NCI-H187 (cell line): ENCODE results near the gene NFATC4.
"Not testable (repeated sequence)": the region's sequence is repeated elsewhere in the genome, so short reads cannot be mapped to it uniquely, and the experiment has no call there.

ENCODE experiments used
- DNase-seq, 2 experiments: peaks; one replicate each; lab custom pipeline; 2025; lab: John Stamatoyannopoulos, UW

NFATC4 gene

DNA sequence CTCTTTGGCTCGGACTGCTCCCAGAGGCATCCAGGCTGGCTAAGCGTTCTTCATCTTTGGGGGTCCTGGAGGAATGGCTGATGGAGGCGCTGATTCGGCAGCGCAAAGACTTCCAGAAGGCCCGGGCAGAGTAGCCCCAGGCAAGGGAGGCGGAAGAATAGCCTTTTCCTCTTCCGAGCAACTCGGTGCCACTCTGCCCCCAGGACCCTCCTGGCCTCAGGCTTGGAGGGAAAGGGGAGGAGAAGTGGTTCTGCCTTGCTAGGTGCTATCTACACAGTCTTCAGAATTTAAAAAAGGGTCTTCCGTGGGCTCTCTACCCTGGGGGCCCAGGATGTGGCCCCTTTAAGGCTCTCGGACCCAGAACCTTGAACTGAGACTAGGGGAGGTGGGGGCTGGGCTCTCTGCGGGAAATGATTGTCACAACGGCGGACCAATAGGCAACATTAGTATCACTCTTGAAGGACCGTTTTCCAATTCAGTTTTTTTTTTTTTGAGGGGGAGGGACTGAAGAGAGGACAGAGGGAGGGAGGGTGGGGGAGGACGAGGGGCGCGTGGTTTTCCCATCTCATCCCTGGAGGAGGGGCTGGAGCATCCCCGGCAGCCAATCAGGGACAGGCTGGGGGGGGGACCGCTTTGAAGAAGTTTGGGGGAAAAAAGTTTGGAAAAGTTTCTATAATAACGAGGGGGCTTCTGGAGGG, at the start of gene NFATC4:
TSS of gene NFATC4 (plus strand) at position 671 of the 698 bp plus-strand sequence. CDS start 157 bp downstream, outside the sequence.
- DNase-seq = peak; percentile 86 to 90

- DNase-seq = no peak
Measured at GRCh38 chr14:24321212-24321975, 46.6 kb upstream of the NFATC4 start.

DNA sequence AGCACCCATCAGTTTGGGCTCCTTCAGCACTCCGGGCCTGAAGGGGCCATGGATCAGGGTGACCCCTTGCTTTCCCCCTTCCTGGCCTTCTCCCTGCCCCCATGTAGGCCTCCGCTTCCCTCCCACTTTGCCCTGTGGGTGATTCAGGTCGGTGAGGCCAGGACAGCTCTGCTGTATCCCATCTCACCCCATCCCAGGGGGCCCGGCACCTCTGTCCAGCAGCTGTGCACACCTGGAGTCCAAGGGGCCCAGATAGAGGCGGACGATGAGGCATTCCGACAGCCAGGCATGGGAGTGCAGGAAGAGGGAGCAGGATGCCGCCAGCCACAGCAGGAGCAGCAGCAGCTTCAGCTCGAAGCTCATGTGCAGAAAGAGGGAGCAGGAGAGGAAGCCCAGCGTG, 45.3 kb upstream of the NFATC4 start:
- no peak for DNase-seq

DNA sequence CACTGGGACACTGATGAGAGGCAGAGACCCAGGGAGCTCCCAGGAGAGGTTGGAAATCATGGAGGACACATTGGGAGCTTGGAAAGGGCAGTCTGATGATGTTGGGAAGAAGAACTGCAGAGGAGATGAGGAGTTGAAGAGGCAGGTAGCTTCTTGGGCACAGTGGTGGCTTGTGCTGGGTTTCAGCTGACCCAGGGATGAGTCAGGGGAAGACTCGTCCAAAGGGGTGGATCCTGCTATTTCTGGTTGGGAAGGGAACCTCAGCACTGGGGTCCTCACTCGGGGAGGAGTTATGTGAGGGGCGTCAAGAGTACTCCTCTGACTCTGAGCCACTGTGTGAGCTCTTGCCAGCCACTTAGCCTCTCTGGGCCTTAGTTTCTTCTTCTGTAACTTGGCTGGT, 44.6 kb upstream of the NFATC4 start:
- DNase-seq = no peak

- DNase-seq = no peak
Measured at GRCh38 chr14:24324024-24324423, 44.0 kb upstream of the NFATC4 start.

- DNase-seq = no peak
Measured at GRCh38 chr14:24325041-24325530, 42.9 kb upstream of the NFATC4 start.

- no peak for DNase-seq
Measured at GRCh38 chr14:24325963-24326362, 42.0 kb upstream of the NFATC4 start.

DNA sequence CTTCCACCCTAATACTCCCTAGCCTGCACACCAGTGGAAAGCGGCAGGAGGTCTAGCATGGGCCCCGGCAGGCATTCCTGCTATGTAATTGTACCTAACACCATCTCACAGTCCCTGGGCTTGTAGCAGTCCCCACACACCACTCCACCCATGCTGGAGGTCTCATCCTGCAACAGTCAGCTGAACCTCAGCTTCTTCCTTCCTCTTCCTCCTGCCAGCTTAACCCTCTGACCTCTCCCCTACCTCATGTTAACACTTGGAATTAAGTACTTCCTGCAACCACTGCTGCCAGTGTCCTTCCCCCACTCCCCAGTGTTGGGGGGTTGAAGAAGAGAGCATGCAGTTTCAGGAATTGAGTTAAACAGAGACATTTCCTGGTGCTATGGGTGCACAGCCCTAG, 40.7 kb upstream of the NFATC4 start:
- DNase-seq = no peak

- DNase-seq = not testable (repeated sequence)
Measured at GRCh38 chr14:24327914-24328313, 40.1 kb upstream of the NFATC4 start.

DNA sequence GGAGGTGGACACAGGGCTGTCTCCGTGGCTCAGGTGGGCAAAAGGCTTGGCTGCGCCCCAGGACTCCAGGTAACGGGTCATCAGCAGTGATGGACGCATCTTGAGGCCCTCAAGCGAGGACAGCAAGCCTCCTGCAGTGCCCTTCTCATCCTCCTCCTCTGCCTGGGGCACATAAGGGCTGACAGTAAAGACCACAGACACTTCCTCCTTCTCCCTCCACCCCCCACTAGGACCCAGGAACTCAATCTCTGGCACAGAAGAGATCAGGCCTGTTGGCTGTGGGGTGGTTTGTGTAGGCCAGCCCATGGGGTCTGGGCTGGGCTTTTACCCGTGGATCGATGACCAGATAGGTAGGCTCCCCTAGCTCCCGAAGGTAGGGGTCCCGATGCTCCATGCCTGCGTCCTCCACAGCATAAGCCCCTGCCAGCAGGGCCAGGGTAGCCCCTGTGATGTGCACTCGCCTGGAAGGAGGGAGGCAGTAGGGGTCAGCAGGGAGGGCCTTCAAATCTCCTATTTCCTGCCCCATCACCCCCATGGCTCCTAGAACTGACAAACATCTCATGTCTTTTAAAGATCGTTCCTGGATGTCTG, 38.8 kb upstream of the NFATC4 start:
- DNase-seq = no peak

GRCh38 chr14:24329736-24330135, 38.2 kb upstream of the NFATC4 start:
- DNase-seq = no peak

DNA sequence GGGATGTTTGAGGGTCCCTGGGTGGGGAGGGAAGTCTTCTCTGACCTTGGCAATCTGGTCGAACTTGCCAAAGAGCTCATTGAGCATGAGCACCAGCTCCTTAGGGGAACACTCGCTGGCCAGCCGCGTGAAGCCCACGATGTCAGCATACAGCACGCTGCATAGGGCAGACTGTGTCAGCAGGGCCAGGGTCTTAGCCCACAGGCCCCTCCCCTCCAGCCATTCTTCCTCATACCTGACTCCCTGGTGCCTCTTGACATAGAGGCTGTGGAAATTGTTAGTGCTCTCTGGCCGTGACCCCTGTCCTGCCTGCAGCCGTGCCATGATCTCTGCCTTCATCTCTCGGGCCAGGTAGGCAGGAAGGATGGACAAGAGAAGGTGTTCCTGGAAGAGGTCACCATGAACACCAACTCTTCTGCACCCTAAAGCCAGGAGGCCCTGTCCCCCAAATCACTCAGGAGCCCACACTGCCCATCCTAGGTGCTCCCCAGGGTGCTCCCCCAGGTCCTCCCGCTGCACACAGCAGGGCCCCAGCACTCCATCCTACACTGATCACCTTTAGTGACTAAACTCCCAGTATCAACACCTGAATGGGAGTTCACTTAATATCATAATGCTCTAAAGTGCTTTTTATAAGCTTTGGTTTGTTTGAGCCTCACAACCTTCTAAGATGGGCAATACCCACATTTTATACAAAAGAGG, 36.9 kb upstream of the NFATC4 start:
- DNase-seq = no peak

DNA sequence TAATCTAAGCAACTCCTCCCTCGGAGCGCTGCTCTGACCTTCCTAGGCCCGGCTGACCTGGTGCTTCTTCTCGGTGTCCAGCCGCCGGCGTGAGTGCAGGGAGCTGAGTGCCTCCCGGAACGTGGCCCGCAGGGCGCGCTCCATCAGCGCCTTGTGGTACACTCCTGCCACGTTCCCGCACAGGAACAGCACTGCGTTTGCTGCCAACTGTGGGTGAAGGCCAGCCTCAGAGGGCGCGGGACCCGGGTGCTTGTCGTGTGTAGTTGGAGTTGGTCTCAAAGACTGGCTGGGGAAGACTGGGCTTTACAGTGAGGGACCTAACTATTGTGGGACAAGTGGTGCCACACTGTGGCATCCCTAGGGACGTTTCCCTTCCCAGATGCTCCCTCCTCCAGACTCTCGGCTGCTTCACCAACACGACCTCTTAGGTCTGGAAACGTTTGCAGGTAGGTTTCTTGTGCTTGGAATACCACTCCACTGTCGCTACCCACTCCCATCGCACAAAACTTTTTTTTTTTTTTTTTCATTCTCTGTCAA, 36.2 kb upstream of the NFATC4 start:
- no peak for DNase-seq

DNA sequence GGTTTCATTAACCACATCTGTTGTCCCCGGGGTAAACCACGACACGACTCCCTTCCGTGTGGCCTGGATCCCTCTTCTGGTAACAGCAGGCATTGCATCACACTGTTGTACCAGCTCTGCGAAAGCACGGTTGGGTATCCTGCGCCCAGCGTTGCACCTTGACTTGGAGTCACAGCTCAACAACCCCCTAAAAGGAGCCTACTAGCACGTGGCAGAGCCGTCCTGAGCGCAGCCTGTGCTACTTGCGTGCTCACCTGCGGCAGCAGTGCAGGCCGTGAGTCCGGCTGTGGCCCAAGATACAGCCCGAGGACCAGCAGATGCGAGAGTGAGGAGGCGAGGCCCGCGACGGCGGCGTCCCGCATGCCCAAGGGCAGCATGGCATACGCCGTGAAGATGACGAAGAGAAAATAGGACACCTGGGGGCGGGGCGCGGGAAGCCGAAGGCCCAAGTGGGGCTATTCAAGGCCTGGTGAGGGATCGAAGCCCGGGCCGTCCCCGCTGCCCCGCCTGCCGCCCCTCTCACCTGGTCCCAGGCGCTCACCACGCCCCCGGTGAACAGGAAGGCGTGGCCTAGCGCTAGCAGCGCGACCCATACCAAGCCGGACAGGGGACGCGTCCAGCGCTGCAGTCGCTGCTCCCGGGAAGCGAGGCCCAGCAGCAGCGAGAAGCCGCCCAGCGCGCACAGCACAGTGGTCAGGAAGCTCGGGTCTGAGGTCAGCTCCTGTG, 35.6 kb upstream of the NFATC4 start:
- DNase-seq = peak; percentile 26 to 41

DNA sequence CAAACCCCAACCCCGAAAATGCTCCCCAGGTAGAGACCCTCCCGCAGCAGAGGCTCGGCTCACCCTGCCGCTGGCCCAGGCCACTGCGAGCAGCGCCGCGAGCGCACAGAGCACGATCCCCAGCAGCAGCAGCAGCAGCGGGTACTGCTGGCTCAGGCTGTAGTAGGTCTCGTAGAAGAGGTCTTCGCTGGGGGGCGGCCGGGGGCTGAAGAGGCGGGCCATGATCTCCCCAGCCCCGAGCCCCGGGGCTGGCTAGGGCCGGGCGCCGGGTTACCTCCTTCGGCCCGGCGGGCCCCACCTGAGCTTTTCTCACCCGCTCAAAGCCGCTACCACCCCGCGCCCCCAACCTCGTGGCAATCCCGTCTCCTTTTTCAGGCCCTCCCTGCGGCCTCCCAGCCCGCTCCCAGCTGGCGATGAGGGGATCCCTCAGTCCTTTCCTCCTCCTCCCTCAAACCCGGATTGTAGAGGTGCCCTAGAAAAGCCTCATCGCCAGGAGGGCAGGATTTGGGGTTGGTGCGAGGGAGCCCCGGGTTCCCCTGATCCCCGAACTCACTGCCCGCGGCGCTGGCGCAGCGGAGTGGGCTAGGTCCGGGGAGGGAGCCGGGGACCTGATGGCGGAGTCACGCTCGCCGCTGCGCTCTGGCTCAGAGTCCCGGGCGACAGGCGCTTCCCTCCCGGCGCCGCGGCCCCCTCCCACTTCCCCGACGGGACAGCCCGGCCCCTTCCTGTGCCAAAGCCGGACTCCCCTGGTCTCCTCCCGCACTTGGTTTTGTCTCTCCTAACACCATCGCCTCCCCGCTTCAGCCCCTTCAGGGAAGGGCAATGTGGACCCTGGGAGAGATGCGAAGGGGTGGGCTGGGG, 33.3 kb upstream of the NFATC4 start, which contains the start of gene ADCY4:
TSS of gene ADCY4 (minus strand) at position 641 of the 861 bp plus-strand sequence. CDS start at position 222, 419 bp downstream.
- DNase-seq = no peak

GRCh38 chr14:24335461-24336171, 32.4 kb upstream of the NFATC4 start:
- DNase-seq = no peak

GRCh38 chr14:24337144-24337823, 30.7 kb upstream of the NFATC4 start:
- DNase-seq = no peak

DNA sequence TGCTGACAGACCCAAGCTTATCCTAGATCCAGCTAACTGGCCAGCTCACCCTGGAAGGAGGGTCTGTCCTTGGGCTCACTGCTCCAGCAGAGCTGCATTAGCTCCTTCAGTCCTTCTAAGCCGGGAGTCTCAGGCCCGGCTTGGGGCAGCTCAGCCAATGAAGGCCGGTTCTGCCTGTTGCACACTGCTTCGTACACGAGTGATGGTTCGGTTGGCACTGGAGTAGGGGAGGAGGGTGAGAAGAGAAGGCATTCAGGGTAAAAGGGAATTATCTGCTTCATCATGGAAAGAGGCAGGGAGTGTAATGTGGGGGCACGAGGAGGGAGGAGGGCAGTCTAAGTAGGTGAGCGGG, 30.2 kb upstream of the NFATC4 start:
- no peak for DNase-seq

DNA sequence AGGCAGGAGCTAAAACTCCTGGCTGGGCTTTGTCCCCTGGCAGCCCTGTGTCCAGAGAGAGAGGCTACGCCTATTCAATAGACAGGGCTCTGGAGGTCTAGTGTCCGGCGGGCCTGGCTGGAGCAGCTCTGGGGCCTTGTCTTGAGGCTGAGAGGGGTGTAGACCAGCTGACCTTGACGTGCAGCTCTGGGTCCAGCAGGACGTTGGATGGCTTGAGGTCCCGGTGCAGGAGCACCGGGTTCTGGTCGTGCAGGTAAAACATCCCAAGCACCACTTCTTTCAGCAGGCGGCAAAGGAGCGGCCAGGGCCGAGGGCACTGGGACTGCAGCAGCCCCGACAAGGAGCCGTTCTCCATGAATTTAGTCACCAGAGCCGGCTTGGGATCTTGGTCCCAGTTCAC, 29.1 kb upstream of the NFATC4 start:
- DNase-seq = no peak
